H1 (cell line): ENCODE measurements around the gene PKMYT1. TPM values are rescaled to one million over a fixed set of nuclear protein-coding genes. Genes with fewer than 3 reads are reported as not detected.

Experiments
- CTCF ChIA-PET: fragments of 300-600 bp; sonication (Branson Sonifier 250); formaldehyde crosslinking; loops from one replicate; lab custom pipeline; 2021; ENCODE audit not compliant: partially characterized antibody; lab: Charles Lee
- POLR2A ChIA-PET: fragments of 300-600 bp; sonication (Branson Sonifier 250); formaldehyde crosslinking; loops from one replicate; lab custom pipeline; 2021; ENCODE audit warnings: inconsistent platforms; ENCODE audit not compliant: partially characterized antibody; lab: Charles Lee
- DNase-seq, 2 experiments: peaks; one replicate each; pipeline versions ENCODE4 v3.0.0 to v3.0.0-alpha.2; 2010 to 2022; ENCODE audit warnings: low spot score in 2 of 2, low read depth in 1 of 2, mixed read lengths in 1 of 2
- FAIRE-seq: peaks from 2 replicates; lab custom pipeline; 2011; peaks lifted over from hg19 to GRCh38; lab: Jason Lieb, UNC
- H2AFZ ChIP-seq: 2 replicates; pipeline ENCODE4 v1.8.1; 2012; ENCODE audit warnings: low read length, inconsistent platforms
- H2AK5ac ChIP-seq: 2 replicates; pipeline ENCODE4 v1.6.1; 2013; ENCODE audit warnings: low read depth, low read length
- H2BK120ac ChIP-seq: replicated peaks from 2 replicates; pipeline ENCODE3; 2013; ENCODE audit warnings: low read depth, low read length, inconsistent platforms
- H2BK12ac ChIP-seq: 2 replicates; pipeline ENCODE4 v1.6.1; 2013; ENCODE audit warnings: low read depth, low read length
- H2BK15ac ChIP-seq: 2 replicates; pipeline ENCODE4 v1.6.1; 2013; ENCODE audit warnings: low read length
- H2BK20ac ChIP-seq: 2 replicates; pipeline ENCODE4 v1.6.1; 2013; ENCODE audit warnings: low read length
- H2BK5ac ChIP-seq: 2 replicates; pipeline ENCODE4 v1.6.1; 2013; ENCODE audit warnings: low read depth, low read length
- H3K14ac ChIP-seq: 2 replicates; pipeline ENCODE4 v1.6.1; 2013; ENCODE audit warnings: inconsistent platforms; ENCODE audit not compliant: insufficient read length
- H3K18ac ChIP-seq: 2 replicates; pipeline ENCODE4 v1.6.1; 2013; ENCODE audit warnings: low read length; ENCODE audit errors: extremely low read depth
- H3K23ac ChIP-seq: 2 replicates; pipeline ENCODE4 v1.6.1; 2013; ENCODE audit warnings: inconsistent platforms; ENCODE audit not compliant: insufficient read length
- H3K23me2 ChIP-seq: 2 replicates; pipeline ENCODE4 v1.6.1; 2013; ENCODE audit warnings: low read depth, low read length
- H3K27ac ChIP-seq: 2 replicates; pipeline ENCODE4 v1.6.1; 2011; ENCODE audit warnings: low read depth, low read length, inconsistent platforms
- H3K27me3 ChIP-seq, 4 experiments: replicated peaks in 1 of 4; 1 replicate in 1 of 4; 2 replicates in 3 of 4; pipeline versions ENCODE4 v1.6.1 to v1.8.1; 2011 to 2013; ENCODE audit warnings: low read length in 3 of 4, mild to moderate bottlenecking in 3 of 4, inconsistent platforms in 2 of 4, mixed read lengths in 2 of 4, moderate library complexity in 1 of 4; ENCODE audit not compliant: control insufficient read depth in 3 of 4, insufficient read depth in 3 of 4; ENCODE audit errors: extremely low read depth in 1 of 4
- H3K36me3 ChIP-seq, 4 experiments: 2 replicates each; pipeline versions ENCODE4 v1.6.1 to v1.8.1; 2011 to 2013; ENCODE audit warnings: mild to moderate bottlenecking in 4 of 4, low read length in 3 of 4, moderate library complexity in 2 of 4, control low read depth in 1 of 4, inconsistent platforms in 1 of 4; ENCODE audit not compliant: insufficient read depth in 4 of 4, control insufficient read depth in 2 of 4
- H3K4ac ChIP-seq: replicated peaks from 2 replicates; pipeline ENCODE3; 2013; ENCODE audit warnings: low read length, low read depth, mixed read lengths, inconsistent platforms; ENCODE audit not compliant: insufficient read length
- H3K4me1 ChIP-seq, 4 experiments: replicated peaks in 1 of 4; 1 replicate in 1 of 4; 2 replicates in 3 of 4; pipeline versions ENCODE4 v1.6.1 to v1.8.1; 2011 to 2013; ENCODE audit warnings: low read length in 3 of 4, inconsistent platforms in 2 of 4, mixed read lengths in 1 of 4; ENCODE audit not compliant: insufficient read depth in 4 of 4, control insufficient read depth in 3 of 4
- H3K4me2 ChIP-seq, 2 experiments: 2 replicates each; pipeline versions ENCODE4 v1.6.1 to v1.8.1; 2011 to 2013; ENCODE audit warnings: low read depth in 2 of 2, low read length in 2 of 2, control low read depth in 1 of 2, inconsistent platforms in 1 of 2, mild to moderate bottlenecking in 1 of 2; ENCODE audit not compliant: insufficient read depth in 1 of 2
- H3K4me3 ChIP-seq, 4 experiments: fragments of 200-600, 300-600 bp in 1 of 4; sonication (generic), shearing (Covaris generic), sonication (Bioruptor Twin) in 1 of 4; 2 replicates each; pipeline versions ENCODE4 v1.5.1 to v1.8.1; 2011 to 2016; ENCODE audit warnings: low read length in 4 of 4, low read depth in 3 of 4, control low read depth in 2 of 4, inconsistent platforms in 2 of 4, mild to moderate bottlenecking in 2 of 4, mixed read lengths in 1 of 4, moderate library complexity in 1 of 4; ENCODE audit not compliant: insufficient read depth in 2 of 4; ENCODE audit errors: extremely low read depth in 1 of 4
- H3K56ac ChIP-seq: replicated peaks from 2 replicates; pipeline ENCODE3; 2013; ENCODE audit warnings: low read depth, mild to moderate bottlenecking, mixed read lengths, low read length, inconsistent platforms; ENCODE audit not compliant: insufficient read length
- H3K79me1 ChIP-seq: 2 replicates; pipeline ENCODE4 v1.6.1; 2013; ENCODE audit warnings: low read depth, low read length, control low read depth
- H3K79me2 ChIP-seq, 2 experiments: 2 replicates each; pipeline versions ENCODE4 v1.6.1 to v1.8.1; 2012 to 2013; ENCODE audit warnings: low read length in 2 of 2, mild to moderate bottlenecking in 2 of 2, inconsistent platforms in 1 of 2; ENCODE audit not compliant: insufficient read depth in 2 of 2, control insufficient read depth in 1 of 2
- H3K9ac ChIP-seq, 4 experiments: replicated peaks in 1 of 4; 1 replicate in 1 of 4; 2 replicates in 3 of 4; pipeline versions ENCODE4 v1.6.1 to v1.8.1; 2011 to 2013; ENCODE audit warnings: low read depth in 3 of 4, low read length in 3 of 4, control low read depth in 2 of 4, mild to moderate bottlenecking in 2 of 4, moderate library complexity in 2 of 4, inconsistent platforms in 1 of 4; ENCODE audit errors: extremely low read depth in 1 of 4
- H3K9me3 ChIP-seq, 2 experiments: 2 replicates each; pipeline versions ENCODE4 v1.6.1 to v1.8.1; 2012 to 2013; ENCODE audit warnings: mild to moderate bottlenecking in 2 of 2, moderate library complexity in 2 of 2, control low read depth in 1 of 2, inconsistent platforms in 1 of 2, low read depth in 1 of 2, low read length in 1 of 2, mixed read lengths in 1 of 2; ENCODE audit not compliant: insufficient read depth in 2 of 2
- H4K20me1 ChIP-seq, 2 experiments: replicated peaks in 1 of 2; 2 replicates each; pipeline versions ENCODE3 to v1.8.1; 2011 to 2013; ENCODE audit warnings: inconsistent platforms in 2 of 2, low read length in 2 of 2, mild to moderate bottlenecking in 1 of 2; ENCODE audit not compliant: insufficient read depth in 2 of 2, control insufficient read depth in 1 of 2
- H4K5ac ChIP-seq: 2 replicates; pipeline ENCODE4 v1.6.1; 2013; ENCODE audit warnings: low read length, low read depth, mixed read lengths, inconsistent platforms; ENCODE audit not compliant: insufficient read length
- H4K8ac ChIP-seq: 2 replicates; pipeline ENCODE4 v1.8.0; 2013; ENCODE audit warnings: mild to moderate bottlenecking, moderate library complexity, low read length, inconsistent platforms; ENCODE audit not compliant: insufficient read depth; ENCODE audit errors: extremely low read depth
- H4K91ac ChIP-seq: replicated peaks from 2 replicates; pipeline ENCODE3; 2013; ENCODE audit warnings: low read length, mixed read lengths, inconsistent platforms; ENCODE audit not compliant: insufficient read length
- CREB1 ChIP-seq: IDR thresholded peaks from 2 replicates; pipeline ENCODE4 v1.6.1; 2012; ENCODE audit warnings: inconsistent platforms
- WGBS, 2 experiments: shearing (Covaris generic) in 1 of 2; methylation state at CpG; one replicate each; pipeline versions ENCODE4 v1.1.6 to v1.1.7; 2013 to 2015; ENCODE audit warnings: low lambda C conversion rate in 2 of 2, mixed read lengths in 2 of 2, inconsistent platforms in 1 of 2, low coverage in 1 of 2, missing lambda C conversion rate in 1 of 2; ENCODE audit not compliant: insufficient replicate concordance in 2 of 2, insufficient coverage in 1 of 2, insufficient read length in 1 of 2; ENCODE audit errors: extremely low coverage in 1 of 2, missing lambda C conversion rate in 1 of 2; 5-methylcytosine and 5-hydroxymethylcytosine counted together
- polyA plus RNA-seq, 7 experiments: library from polyadenylated mRNA; depleted of rRNA in 3 of 7; stranded (reverse) in 5 of 7; unstranded in 2 of 7; fragments of >200 nt in 5 of 7; fragments of 200-250 nt in 2 of 7; gene quantifications; 1 replicate in 5 of 7; 2 replicates in 1 of 7; 4 replicates in 1 of 7; pipeline versions ENCODE4 v1.2.1 to v1.2.3, GENCODE V29; 2011 to 2013; ENCODE audit warnings: missing spikeins in 2 of 7, mixed read lengths in 2 of 7
- total RNA-seq: library from RNA; stranded (reverse); fragmentation: NEBNext Ultra II Directional; extraction: Animal tissue kit (Norgen Biotek cat#: 25700); gene quantifications from 2 replicates; pipeline ENCODE4 v1.2.1, GENCODE V29; 2021

PKMYT1 gene
- total and polyA plus RNA-seq, 2 of the 8 experiments (the other 6 are each of a cell fraction or from before 2014, with no cell fraction given), result 74.7 to 85.2 TPM

- H3K18ac ChIP-seq, result no peak overlapping the region
- H2BK5ac ChIP-seq, result no peak overlapping the region
- no peak overlapping the region for H4K91ac ChIP-seq
- H2BK20ac ChIP-seq, result no peak overlapping the region
- H3K27ac ChIP-seq, result no peak overlapping the region
- H4K5ac ChIP-seq, result no peak overlapping the region
- no peaks in the 10 kb centered on the region for H3K27me3 ChIP-seq
- 92% methylated on average over 7 of the region's 7 CpGs; no CpG with 5 or more reads in 1 of the 2 experiments for WGBS, 2 experiments
- H2AFZ ChIP-seq, result no peak overlapping the region
- DNase-seq (no peak), FAIRE-seq (no peak)
- no peak overlapping the region for H3K56ac ChIP-seq
- CTCF ChIA-PET, result interaction anchor here (0.8 to 1.4 kb wide), 5 partner anchors 9 to 202 kb away, joined by 3 to 4 read pairs (median 3); partner anchors contain the start of gene KREMEN2
- H4K8ac ChIP-seq, result no peak overlapping the region
- no peak overlapping the region for H2AK5ac ChIP-seq
- H3K9ac ChIP-seq, result no peak overlapping the region
- peaks cover 20 to 46% (median 33%) of the 10 kb centered on the region in 4 experiments for H3K36me3 ChIP-seq
- H3K4ac ChIP-seq, result no peak overlapping the region
- no peak overlapping the region for H2BK120ac ChIP-seq
- H3K79me1 ChIP-seq, result peaks cover 15% of the 10 kb centered on the region
- no peak overlapping the region for H3K14ac ChIP-seq
- no peak overlapping the region for H3K4me3 ChIP-seq
- peaks cover 9% of the 10 kb centered on the region; the same call in 1 of the 2 replicates for H3K23me2 ChIP-seq
- H3K4me1 ChIP-seq, result peaks cover 0 to 10% (median 6%) of the 10 kb centered on the region in 4 experiments; a peak in 5 of 7 replicates
- H3K9me3 ChIP-seq, result no peaks in the 10 kb centered on the region
- H2BK15ac ChIP-seq, result no peak overlapping the region
- no peak overlapping the region for H3K23ac ChIP-seq
- peaks cover 20 to 35% of the 10 kb centered on the region in 2 experiments for H4K20me1 ChIP-seq
- no peak overlapping the region for H2BK12ac ChIP-seq
- H3K4me2 ChIP-seq, result no peak overlapping the region
- no peak for TF ChIP-seq CREB1
- TF ChIP-seq, all 59 proteins: peak for 0
- peaks cover 0 to 8% of the 10 kb centered on the region in 2 experiments; a peak in 2 of 4 replicates for H3K79me2 ChIP-seq
- POLR2A ChIA-PET, result interaction anchor here (1.0 to 25.4 kb wide), 6 partner anchors 10 to 103 kb away, joined by 3 to 455 read pairs (median 6); partner anchors contain the start of genes CLDN6, HCFC1R1, KREMEN2 and PAQR4
These were observed 4.0 kb downstream of the PKMYT1 start for GRCh38 chr16:2976201-2976600.
